Epidermal melanocyte (primary cell): ENCODE measurements around the gene SERPINE1.
A peak's percentile ranks its signal among the peaks of the same experiment; 100 is the strongest.
"Not testable (repeated sequence)": the region's sequence is repeated elsewhere in the genome, so short reads cannot be mapped to it uniquely, and the experiment has no call there.

ENCODE experiments used
- DNase-seq: peaks from one replicate; pipeline ENCODE4 v3.0.0; 2011; ENCODE audit warnings: low spot score; ENCODE audit not compliant: insufficient read length

The SERPINE1 gene

DNA sequence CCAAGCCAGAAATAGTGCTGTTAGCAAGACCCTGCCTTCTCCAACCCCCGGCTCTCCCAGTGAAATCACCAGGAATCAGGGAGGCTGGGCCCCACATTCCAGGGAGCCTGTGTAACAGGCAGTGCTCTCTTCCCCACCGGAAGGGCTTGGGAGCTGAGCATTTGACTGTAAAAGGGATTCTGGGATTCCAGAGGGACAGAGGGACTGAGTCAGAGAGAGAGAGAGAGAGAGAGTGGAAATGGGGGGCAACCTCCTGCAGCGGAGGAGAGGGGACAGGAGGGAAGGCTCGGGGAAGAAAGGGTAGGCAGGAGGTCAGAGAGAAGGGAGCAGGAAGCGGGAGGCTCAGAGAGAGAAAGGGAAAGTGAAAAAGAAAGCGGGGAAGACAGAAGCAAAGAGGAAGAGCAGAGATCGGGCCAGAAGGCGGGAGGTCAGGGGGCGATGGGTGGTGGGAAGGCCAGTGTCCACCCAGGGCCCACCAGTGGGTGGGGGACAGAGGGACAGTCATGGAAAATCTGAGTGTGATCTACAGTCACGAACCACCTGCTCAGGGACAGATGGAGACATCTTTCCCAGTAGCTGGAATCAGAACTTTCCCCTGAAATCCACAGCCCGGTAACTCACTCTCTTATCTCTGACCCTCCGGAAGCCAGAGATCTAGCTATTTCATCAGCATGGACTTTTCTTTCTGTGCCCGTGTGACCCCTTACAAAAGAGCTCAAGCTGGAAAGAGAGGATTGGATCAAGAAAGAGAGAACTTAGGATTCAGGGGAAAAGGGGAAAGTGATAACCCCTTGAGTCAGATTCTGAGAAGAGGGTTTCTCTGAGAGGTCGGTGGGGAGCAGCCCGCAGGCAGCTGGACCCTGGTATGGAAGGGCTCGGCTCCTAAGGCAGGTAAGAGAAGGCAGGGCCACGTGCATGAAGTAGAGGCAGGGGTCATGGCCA is 4.6 kb upstream of the SERPINE1 start:
- peak; percentile 57 for DNase-seq

GRCh38 chr7:101122933-101123702 is 3.8 kb upstream of the SERPINE1 start:
- no peak for DNase-seq

DNA sequence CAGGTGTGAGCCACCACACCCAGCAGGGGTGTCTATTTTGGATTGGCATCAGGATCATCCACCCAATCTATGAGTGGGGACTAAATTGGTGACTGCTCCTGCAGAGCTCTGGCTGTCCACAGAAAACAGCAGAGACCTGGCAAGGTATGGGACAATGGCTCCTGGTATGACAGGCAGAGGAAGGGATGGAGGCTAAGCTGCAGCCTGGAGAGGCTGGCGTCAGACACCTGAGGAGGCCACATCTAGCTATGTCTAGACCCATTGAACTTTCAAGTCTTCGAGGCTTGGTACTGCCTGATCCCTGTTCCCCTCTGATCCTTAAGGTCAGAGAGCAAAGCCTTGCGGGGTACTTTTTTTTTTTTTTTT is 3.2 kb upstream of the SERPINE1 start:
- DNase-seq: no peak

GRCh38 chr7:101124376-101125056 is 2.4 kb upstream of the SERPINE1 start:
- DNase-seq: peak; percentile 76

- DNase-seq: no peak
Measured at GRCh38 chr7:101125989-101126650, 784 bp upstream of the SERPINE1 start.

- DNase-seq: no peak
Measured at GRCh38 chr7:101127460-101128039, 646 bp downstream of the SERPINE1 start.

DNA sequence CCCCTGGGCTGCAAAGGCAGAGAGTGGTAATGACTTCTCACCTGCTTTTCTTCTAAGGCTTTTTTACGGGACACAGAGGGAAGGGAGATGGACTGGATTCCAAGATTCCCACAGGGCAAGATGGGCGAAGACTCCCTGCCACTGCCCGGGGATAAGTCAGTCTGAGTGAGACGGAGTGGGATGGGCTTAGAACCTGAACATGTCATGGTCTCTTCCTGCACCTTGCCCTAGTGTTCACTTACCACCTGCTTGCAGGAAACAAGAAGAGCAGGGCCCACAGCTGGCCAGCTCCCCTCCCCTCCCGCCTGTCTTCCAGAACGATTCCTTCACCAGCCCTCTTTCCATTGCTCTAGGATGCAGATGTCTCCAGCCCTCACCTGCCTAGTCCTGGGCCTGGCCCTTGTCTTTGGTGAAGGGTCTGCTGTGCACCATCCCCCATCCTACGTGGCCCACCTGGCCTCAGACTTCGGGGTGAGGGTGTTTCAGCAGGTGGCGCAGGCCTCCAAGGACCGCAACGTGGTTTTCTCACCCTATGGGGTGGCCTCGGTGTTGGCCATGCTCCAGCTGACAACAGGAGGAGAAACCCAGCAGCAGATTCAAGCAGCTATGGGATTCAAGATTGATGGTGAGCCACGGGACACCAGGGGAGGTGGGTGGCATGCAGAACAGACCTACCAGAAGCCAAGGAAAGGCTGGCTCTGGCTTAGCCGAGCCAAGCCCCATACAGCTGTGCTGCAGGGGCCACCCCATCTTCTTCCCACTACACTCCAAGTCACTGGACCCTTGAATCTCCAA is 1.3 kb downstream of the SERPINE1 start:
- no peak for DNase-seq

DNA sequence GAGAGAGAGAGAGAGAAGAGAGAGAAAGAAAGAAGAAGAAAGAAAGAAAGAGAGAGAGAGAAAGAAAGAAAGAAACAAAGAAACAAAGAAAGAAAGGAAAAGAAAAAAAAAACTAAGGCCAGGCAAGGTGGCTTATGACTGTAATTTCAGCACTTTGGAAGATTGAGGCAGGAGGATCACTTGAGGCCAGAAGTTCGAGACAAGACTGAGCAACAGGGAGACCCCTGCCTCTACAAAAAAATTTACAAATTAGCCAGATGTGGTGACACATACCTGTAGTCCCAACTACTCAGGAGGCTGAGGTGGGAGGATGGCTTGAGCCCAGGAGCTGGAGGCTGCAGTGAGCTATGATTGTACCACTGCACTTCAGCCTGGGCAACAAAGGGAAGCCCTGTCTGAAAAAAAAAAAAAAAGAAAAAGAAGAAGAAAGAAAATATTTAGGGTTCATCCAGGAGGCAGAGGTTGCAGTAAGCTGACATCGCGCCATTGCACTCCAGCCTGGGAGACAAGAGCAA is 2.8 kb downstream of the SERPINE1 start:
- no peak for DNase-seq

DNA sequence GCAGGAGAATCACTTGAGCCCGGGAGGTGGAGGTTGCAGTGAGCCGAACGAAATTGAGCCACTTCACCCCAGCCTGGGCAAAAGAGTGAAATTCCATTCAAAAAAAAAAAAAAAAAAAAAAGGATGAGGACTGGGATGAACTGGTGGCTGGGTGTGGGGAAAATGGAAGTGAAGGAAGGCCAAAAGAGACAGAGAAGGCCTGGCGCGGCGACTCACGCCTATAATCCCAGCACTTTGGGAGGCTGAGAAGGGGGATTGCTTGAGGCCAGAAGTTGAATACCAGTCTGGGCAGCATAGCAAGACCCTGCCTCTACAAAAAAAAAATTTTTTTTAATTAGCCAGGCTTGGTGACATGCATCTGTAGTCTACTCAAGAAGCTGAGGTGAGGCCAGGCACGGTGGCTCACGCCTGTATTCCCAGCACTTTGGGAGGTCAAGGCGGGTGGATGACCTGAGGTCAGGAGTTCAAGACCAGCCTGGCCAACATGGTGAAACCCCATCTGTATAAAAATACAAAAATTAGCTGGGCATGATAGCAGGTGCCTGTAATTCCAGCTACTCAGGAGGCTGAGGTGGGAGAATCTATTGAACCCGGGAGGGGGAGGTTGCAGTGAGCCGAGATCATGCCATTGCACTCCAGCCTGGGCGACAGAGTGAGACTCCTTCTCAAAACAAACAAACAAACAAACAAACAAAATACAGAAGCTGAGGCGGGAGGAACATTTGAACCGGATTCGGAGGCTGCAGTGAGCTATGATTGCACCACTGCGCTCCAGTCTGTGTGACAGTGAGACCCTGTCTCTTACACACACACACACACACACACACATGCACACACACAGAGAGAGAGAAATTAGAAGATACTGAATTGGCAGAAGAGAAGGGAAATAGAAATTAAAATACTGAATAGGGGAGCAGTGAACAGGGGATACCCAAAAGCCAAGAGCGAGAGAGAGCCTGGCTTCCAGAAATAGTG is 6.0 kb downstream of the SERPINE1 start:
- not testable (repeated sequence) for DNase-seq

DNA sequence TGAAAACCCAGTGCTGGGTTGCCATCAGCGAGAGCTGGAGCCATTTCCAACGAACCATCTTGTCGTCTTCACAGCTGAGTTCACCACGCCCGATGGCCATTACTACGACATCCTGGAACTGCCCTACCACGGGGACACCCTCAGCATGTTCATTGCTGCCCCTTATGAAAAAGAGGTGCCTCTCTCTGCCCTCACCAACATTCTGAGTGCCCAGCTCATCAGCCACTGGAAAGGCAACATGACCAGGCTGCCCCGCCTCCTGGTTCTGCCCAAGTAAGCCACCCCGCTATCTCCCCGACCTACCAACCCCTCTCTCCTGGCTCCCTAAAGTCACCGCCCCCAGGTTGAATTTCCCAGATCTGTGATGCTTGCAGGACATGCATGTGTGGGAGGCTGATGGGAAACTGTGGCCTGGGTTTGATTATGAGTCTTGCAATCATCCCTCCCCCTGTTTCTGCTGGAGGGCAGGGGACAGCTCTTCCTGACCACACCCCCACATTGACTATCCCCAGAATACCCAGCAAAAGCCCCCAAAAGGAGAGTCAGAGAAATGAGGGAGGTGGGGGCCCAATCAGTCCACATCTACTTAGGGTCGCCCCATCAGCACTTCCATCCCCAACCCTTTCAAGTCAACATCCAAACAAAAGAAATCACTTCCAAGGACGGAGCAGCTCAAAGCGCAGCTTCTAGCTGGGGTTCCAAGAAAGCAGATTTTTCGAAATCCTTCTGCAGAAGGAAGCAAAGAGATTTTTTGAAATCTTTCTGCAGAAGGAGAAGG is 6.9 kb downstream of the SERPINE1 start:
- no peak for DNase-seq

GRCh38 chr7:101134399-101134980 is 7.6 kb downstream of the SERPINE1 start:
- no peak for DNase-seq

GRCh38 chr7:101137651-101138212 is 10.8 kb downstream of the SERPINE1 start:
- DNase-seq: no peak

- no peak for DNase-seq
Measured at GRCh38 chr7:101138213-101138870, 11.4 kb downstream of the SERPINE1 start.

DNA sequence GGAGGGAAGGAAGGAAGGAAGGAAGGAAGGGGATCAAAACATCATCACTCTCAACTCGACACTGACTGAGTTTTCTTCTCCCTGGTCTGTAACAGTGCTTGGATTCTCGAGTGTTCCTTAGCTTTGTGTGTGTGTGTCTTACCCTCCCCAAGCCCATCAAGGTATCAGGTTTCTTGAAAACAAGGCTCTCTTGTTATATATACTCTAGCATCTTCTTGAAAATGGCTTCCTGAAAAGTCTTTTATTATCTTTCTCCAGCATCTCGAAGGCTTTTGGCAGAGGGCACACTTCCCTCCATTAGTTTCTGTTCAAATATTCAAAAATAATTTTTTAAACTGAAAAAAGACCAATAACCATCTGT is 13.4 kb downstream of the SERPINE1 start:
- DNase-seq: no peak

- no peak for DNase-seq
Measured at GRCh38 chr7:101140746-101141382, 14.0 kb downstream of the SERPINE1 start.

DNA sequence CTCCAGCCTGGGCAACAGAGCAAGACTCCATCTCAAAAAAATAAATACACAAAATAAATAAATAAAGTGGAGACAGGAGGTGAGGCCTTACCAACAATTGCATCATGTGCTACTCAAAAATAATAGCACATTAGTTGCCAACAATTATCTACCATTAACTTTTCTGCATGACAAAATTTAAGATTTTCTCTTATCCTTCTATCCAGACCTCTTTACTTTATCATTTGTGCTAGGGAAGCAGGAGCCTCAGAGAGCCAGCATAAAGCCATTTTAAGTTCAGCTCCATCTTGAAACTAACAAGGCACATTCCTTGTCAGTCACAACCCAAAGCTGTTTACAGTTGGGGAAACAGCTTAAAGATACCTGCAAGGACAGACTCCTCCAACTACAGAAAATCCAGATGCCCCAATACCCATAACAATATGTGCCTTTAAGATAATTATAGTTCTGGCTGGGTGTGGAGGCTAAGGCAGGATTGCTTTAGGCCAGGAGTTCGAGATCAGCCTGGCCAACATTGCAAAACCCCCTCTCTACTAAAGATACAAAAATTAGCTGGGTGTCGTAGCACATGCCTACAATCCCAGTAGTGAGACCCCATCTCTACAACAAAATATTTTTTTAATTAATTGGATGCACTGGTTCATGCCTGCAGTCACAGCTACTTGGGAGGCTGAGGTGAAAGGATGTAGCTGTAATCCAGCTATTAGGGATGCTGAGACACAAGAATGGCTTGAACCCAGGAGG is 25.2 kb downstream of the SERPINE1 start:
- DNase-seq: no peak
